Breast epithelium (tissue), 3 donors: Measurements from ENCODE around the gene PDHX.

ENCODE experiments used
- CTCF ChIP-seq, 3 donors: fragments of 450-650 bp; IDR thresholded peaks; one replicate each; pipeline ENCODE4 v1.5.1; 2016 to 2017; ENCODE audit warnings: antibody characterized with exemption in 3 of 3, mild to moderate bottlenecking in 3 of 3, moderate library complexity in 3 of 3
- POLR2A ChIP-seq: fragments of 450-650 bp; IDR thresholded peaks from one replicate; pipeline ENCODE4 v1.6.1; 2016; ENCODE audit warnings: antibody characterized with exemption, mild to moderate bottlenecking, moderate library complexity
- POLR2AphosphoS5 ChIP-seq, 3 donors: sonication (generic); formaldehyde crosslinking; IDR thresholded peaks; one replicate each; pipeline ENCODE4 v1.6.1; 2017; ENCODE audit warnings: antibody characterized with exemption in 3 of 3

GRCh38 chr11:35031346-35031745 is 114.9 kb downstream of the PDHX start:
- TF ChIP-seq POLR2AphosphoS5 (IDR thresholded peaks at IDR 0.05) (no peak), CTCF (IDR thresholded peaks at IDR 0.05) (no peak), POLR2A (no peak)
